Right cardiac atrium (tissue), 5 donors: ENCODE results near the gene DOCK9. TPM values are rescaled to one million over a fixed set of nuclear protein-coding genes. Genes with fewer than 3 reads are reported as not detected.
A peak's percentile ranks its signal among the peaks of the same experiment; 100 is the strongest.
"Not testable (repeated sequence)": the region's sequence is repeated elsewhere in the genome, so short reads cannot be mapped to it uniquely, and the experiment has no call there.

ENCODE experiments used
- ATAC-seq, 2 donors: fragments of 200-7000 bp; cut with Tn5 transposase; one replicate each; pipeline versions ENCODE4 v1.8.0 to v1.9.1; 2020; ENCODE audit warnings: moderate library complexity in 2 of 2, mild to moderate bottlenecking in 1 of 2
- DNase-seq, 3 donors: peaks; one replicate each; pipeline ENCODE4 v3.0.0-alpha.2; 2020
- H3K27ac ChIP-seq: one replicate; pipeline ENCODE4 v1.5.1; 2013; ENCODE audit warnings: mild to moderate bottlenecking, low read length, control low read depth, moderate library complexity
- H3K27me3 ChIP-seq: one replicate; pipeline ENCODE4 v1.6.1; 2013; ENCODE audit not compliant: control insufficient read depth, insufficient read depth
- H3K4me1 ChIP-seq: one replicate; pipeline ENCODE4 v1.6.1; 2013; ENCODE audit warnings: low read length; ENCODE audit not compliant: control insufficient read depth, insufficient read depth
- H3K4me3 ChIP-seq: one replicate; pipeline ENCODE4 v1.5.1; 2013; ENCODE audit warnings: low read length, control low read depth
- H3K9me3 ChIP-seq: one replicate; pipeline ENCODE4 v1.6.1; 2013; ENCODE audit warnings: low read length; ENCODE audit not compliant: control insufficient read depth
- WGBS: extraction: QIAGEN DNeasy Blood & Tissue Kit; methylation state at CpG from one replicate; pipeline ENCODE4 v1.1.7; 2013; 5-methylcytosine and 5-hydroxymethylcytosine counted together
- intact Hi-C, 4 donors: fragments of 100-400 bp; cut with DNase I; formaldehyde crosslinking; loops; one replicate each; pipeline versions ENCODE4 v1.11.0 to v1.14.0; 2022 to 2023
- polyA plus RNA-seq: library from polyadenylated mRNA; stranded (reverse); fragments of 200-250 nt; gene quantifications from one replicate; pipeline ENCODE4 v1.2.3, GENCODE V29; 2013
- total RNA-seq, 4 donors: library from RNA; stranded (reverse); fragmentation: NEBNext Ultra II Directional; extraction: Animal tissue kit (Norgen Biotek cat#: 25700); gene quantifications; one replicate each; pipeline ENCODE4 v1.2.1, GENCODE V29; 2021
- donor health status: healthy with polysubstance abuse.
- donor health status: DM: no; HTN: yes; CAD: no.
- donor health status: DM: no; HTN: no; CAD: no.
- donor health status: DM: no; HTN: yes; CAD: no; lungs with severe emphysema.
- donor health status: DM: yes; HTN: yes; CAD: no.

DOCK9 gene
- total and polyA plus RNA-seq, 5 donors = 26.8 to 59.7 (median 55.4) TPM

DNA sequence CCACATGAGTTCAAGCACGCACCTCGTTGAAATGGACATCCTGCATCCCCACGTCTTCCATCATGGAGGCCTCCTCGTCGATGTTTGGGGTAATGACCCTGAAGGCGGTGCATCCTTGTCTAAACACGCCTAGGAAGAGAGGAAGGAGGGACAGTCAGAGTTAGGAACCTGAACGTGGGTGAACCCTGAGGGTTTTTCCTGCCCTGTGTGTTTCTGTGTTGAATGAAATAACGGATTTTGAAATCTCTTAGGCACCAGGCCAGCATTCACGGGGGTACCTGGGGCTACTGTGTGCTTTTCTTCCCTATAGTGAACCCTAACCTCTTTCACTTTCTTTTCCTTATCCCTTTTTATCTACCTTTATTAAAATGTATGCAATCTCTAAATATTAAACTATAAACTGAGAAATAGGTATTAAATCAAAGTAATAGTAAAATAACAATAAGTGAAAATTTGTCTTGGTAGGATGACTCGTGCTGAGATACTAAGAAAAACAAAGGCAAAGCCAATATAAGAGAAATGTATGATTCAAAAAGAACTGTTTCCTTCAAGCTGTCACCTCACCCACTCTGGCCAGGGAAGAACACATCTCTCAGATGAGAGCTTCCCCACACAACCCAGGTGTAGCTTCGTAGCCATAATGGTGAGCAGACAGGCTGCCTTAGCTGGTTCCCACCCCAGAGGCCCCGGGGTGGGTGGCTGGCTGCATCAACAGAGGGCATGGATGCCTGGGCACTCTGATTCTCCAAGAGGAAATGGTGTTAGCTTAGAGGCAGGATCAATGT lies 153.3 kb downstream of the DOCK9 start:
- DNase-seq (no peak), ATAC-seq (no peak)
- H3K9me3 ChIP-seq = no peaks in the 10 kb centered on the region
- intact Hi-C loops = no loop called here
- H3K4me1 ChIP-seq = peaks cover 11% of the 10 kb centered on the region
- no peak overlapping the region for H3K4me3 ChIP-seq
- H3K27ac ChIP-seq = peak overlapping the region; percentile 25
- no peaks in the 10 kb centered on the region for H3K27me3 ChIP-seq
- 86% methylated on average over 13 of the region's 13 CpGs for WGBS

DNA sequence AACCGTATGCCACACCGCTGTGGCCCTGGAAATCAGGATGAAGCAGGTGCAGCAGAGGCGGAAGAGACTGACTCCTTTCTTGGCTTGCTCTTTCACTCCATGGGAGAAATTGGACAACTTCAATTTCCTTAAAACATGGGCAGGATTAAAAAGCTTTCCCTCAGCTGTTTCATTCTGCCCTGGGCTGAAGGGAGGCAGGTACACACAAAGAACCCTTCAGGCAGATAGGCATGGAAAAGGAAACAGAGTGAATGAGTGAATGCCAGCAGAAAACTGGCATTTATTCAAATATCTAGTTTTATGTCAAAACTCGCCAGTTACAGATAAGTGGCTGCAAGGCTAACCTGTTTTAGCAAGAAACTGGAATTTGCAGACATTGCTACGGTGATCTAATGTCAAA lies 154.4 kb downstream of the DOCK9 start:
- no peak for ATAC-seq
- Histone ChIP-seq H3K9me3 (no peaks in the 10 kb centered on the region), H3K27ac (no peak overlapping the region), H3K4me1 (peaks cover 7% of the 10 kb centered on the region), H3K4me3 (no peak overlapping the region), H3K27me3 (no peaks in the 10 kb centered on the region)
- intact Hi-C loops = no loop called here
- DNase-seq = no peak
- 72% methylated on average over 5 of the region's 5 CpGs for WGBS

DNA sequence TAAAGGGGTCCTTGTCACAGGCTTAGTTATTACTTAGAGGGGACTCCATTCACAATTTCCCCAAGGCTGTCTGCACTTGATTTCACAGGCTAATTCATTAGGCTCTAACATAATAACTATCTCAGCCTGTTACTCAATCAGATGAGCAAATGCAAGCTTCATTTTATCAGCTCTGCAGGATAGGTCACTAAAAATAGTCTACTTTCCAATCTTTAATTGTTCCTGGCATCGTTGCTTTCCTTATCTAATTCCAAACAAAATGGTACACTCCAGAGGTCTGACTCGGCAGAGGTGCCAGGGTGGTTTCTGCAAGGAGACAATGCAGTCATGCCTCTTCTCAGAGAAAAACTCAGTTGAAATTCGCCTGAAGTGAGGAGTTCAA lies 155.6 kb downstream of the DOCK9 start:
- intact Hi-C loops = no loop called here
- WGBS = 16% methylated on average over 3 of the region's 3 CpGs
- Histone ChIP-seq H3K4me3 (no peak overlapping the region), H3K9me3 (no peaks in the 10 kb centered on the region), H3K27me3 (no peaks in the 10 kb centered on the region), H3K27ac (peak overlapping the region; percentile 88), H3K4me1 (peaks cover 7% of the 10 kb centered on the region)
- ATAC-seq = peak; percentile 80 to 81
- DNase-seq = no peak

DNA sequence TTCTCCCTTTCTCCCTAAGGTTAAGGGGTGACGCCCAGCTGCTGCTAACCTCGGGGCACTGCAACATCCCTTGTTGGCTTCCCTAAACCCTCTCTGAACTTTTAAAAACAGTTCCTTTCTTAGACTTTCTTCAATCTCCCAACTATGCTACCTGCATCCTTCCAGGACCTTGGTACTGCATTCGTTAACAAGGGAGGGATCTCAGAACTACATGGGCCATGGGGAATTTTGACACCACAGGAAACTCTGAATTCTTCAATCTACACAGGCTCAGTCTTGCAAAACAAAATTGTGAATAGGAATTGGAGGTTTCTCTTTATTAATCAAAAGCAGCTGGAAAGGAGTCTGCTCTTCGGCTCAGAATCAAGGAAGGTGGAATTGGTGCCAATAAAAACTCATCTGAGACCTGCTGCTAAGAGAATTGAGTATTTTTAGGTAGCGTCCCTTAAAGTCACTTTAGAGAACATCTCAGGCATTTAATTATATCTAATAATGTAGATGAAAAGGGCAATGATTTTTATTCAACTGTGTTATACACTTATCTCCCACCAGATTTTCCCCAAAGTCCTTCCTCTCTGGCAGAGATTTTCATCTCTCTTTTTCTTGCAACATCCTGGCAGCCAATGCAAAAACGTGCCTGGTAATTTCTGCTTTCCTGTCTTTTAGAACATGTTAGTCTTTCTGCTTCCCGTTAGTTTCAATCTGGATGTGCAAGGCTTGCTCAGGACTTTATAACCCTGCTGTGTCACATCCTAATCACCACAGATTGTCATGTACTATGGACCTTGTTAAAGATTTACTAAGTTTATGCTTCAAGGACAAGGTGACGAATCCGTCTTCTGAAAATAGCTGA lies 156.3 kb downstream of the DOCK9 start:
- Histone ChIP-seq H3K4me1 (peaks cover 7% of the 10 kb centered on the region), H3K9me3 (no peaks in the 10 kb centered on the region), H3K27ac (peak overlapping the region; percentile 88), H3K27me3 (no peaks in the 10 kb centered on the region), H3K4me3 (no peak overlapping the region)
- intact Hi-C loops = no loop called here
- DNase-seq (no peak), ATAC-seq (peak; percentile 54 to 61)
- WGBS = 26% methylated on average over 9 of the region's 9 CpGs

DNA sequence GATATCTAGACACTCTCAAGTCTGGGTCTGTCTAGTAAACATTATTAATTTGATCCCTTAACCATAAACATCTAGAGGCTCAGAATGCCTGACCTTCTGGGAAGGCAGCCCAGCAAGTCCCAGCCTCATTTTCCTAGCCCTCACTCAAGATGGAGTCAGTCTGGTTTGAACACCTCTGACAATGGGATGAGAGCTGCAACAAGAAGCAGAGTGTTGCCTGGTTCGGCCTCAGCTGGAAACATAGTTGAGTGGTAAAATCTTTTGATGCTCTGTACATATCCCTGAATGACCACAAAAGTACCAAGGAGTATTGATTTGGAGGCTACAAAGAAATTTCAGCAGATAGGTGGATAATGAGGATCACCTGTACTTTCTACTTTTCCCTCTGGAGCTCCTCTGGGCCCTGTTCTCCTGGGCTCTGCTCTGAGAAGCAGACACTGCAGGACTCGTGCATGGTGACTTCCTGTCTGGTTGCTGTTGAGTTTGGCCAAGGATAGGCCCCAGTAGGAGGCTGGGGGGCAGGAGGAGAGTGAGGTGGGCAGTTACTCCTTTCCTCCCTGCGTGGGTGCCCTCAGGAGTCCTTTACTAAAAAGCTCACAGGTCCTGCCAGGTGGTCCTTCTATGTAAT lies 157.0 kb downstream of the DOCK9 start:
- WGBS = 59% methylated on average over 3 of the region's 3 CpGs
- intact Hi-C loops = no loop called here
- ATAC-seq = peak; percentile 13 to 20
- Histone ChIP-seq H3K4me1 (peaks cover 7% of the 10 kb centered on the region), H3K27me3 (no peaks in the 10 kb centered on the region), H3K9me3 (no peaks in the 10 kb centered on the region), H3K4me3 (no peak overlapping the region), H3K27ac (peak overlapping the region; percentile 65)
- peak in 1 of 3 donors; percentile 28 for DNase-seq

DNA sequence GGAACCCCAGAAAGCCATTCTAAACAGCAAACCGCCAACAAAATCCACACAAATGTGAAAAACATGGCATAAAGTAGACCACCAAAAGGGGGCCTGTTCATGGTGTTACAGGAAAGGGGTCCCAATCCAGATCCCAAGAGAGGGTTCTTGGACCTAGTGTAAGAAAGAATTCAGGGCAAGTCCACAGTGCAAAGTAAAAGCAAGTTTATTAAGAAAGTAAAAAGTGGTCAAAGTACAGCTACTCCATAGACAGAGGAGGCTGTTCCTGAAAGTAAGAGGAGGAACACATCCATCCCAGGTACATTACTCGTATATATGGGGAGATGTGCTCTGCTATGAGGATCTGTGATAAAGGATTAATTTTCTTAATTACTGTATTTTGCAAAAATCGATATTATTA lies 157.6 kb downstream of the DOCK9 start:
- 96% methylated on average over 3 of the region's 3 CpGs for WGBS

DNA sequence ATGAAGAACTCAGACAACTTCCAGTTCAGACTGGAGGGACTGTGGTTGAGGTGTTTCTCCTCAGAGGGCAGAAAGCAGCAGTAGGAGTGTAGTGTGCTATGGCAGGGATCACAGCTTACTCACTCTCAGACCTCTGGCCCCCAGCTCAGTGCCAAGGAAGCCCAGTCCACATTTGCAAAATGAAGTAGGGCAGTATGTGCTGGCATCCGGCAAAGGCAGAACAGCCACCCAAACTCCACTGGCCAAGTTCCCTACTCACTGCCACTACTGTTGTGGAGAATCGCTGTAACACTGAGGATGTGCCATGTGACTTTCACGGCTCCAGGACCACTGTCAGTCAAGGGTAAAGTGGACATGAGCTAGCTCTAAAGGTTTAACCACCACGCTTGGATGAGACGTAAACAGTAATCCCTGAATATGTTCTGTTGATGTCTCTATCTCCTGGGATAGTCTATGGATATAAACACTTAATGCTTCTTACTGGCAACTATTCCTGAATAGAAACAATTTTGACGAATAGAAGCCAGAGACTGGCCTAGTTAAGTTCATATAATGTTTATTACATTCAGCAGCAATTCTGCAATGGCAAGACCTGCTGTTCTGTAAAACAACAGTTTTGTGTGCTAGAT lies 158.4 kb downstream of the DOCK9 start:
- Histone ChIP-seq H3K27ac (peak overlapping the region; percentile 69), H3K27me3 (no peaks in the 10 kb centered on the region), H3K9me3 (no peaks in the 10 kb centered on the region), H3K4me3 (no peak overlapping the region), H3K4me1 (peaks cover 7% of the 10 kb centered on the region)
- 80% methylated on average over 6 of the region's 6 CpGs for WGBS
- ATAC-seq (peak; percentile 40 to 59), DNase-seq (peak in 1 of 3 donors; percentile 25)
- intact Hi-C loops = no loop called here

More for the DNA sequence above, 157.6 kb downstream of the DOCK9 start:
- Histone ChIP-seq H3K27me3 (no peaks in the 10 kb centered on the region), H3K27ac (no peak overlapping the region), H3K4me3 (no peak overlapping the region), H3K4me1 (peaks cover 7% of the 10 kb centered on the region), H3K9me3 (no peaks in the 10 kb centered on the region)
- intact Hi-C loops = no loop called here
- no peak for ATAC-seq
- no peak for DNase-seq

DNA sequence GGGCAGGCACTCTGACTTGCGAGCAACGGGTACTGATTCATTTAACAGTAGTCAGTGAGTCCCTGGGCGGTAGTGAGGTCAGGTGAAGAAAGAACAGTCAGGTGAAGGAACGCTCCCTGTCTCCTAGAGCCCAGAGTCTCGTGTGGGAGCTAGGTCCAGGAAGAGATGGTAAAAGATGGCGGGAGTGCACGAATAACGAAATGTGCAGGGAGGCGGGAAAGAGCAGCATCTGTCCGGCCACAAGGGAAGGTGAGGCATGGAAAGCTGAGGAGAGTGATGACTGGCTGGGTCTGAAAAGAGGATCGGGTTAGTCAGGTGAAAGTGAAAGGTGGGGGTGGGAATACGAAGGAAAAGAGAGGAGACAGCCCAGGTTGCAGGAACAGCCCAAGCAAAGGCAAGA lies 161.5 kb downstream of the DOCK9 start:
- no peak for DNase-seq
- Histone ChIP-seq H3K4me1 (peaks cover 3% of the 10 kb centered on the region), H3K9me3 (no peaks in the 10 kb centered on the region), H3K27me3 (no peaks in the 10 kb centered on the region), H3K4me3 (no peak overlapping the region), H3K27ac (no peak overlapping the region)
- 97% methylated on average over 12 of the region's 12 CpGs for WGBS
- intact Hi-C loops = no loop called here
- ATAC-seq = no peak

DNA sequence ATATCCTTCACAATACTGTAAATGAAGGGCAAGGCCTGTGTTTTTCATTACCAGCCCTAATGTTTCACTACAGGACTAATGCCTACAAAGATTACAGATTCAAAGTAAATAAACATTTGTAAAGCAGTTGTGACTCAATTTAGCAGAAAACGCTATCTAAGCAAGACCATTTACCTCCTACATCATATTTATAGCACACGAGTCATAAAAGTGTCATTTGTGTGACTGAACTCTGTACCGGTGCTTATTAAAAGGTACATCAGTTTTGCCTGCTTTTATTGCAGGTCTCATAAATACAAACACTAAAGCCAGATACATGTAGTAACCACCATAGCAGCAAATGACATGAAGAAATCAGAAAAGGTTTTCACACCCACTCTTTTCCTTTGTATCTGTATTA lies 163.9 kb downstream of the DOCK9 start:
- Histone ChIP-seq H3K4me3 (no peak overlapping the region), H3K4me1 (no peaks in the 10 kb centered on the region), H3K27ac (no peak overlapping the region), H3K9me3 (no peaks in the 10 kb centered on the region), H3K27me3 (no peaks in the 10 kb centered on the region)
- WGBS = 87% methylated on average over 3 of the region's 3 CpGs
- ATAC-seq = no peak
- intact Hi-C loops = no loop called here
- DNase-seq = no peak

DNA sequence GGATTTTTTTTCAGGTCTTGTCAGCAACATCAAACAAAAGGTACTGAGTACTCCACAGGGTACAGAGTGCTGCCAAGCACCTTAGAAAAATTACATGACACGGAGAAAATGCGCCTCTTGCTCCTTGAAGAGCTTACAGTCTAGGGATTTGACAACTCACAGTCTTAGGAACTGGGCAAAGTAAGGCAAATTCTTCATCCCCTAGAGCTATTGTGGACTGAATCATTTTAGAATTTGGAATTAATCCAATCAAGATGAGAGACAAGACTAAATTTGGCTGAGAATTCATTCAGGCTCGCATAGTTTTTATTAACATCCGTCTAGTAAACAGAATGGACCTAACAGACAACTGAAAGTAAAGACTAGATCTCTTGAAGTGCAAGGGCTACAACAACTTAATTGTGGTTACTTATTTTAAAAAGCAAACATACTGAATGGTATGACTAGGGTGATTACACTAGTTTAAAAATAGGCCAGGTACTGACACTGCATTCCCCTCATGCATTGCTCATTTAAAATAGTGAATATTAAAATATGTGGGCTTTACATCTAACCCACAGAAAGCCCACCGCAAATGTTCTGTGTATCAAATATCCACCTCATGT lies 165.6 kb downstream of the DOCK9 start:
- H3K27me3 ChIP-seq, DNase-seq, intact Hi-C loops, H3K4me3 ChIP-seq, H3K27ac ChIP-seq, H3K4me1 ChIP-seq, H3K9me3 ChIP-seq: not testable (repeated sequence)
- 11% methylated on average over 1 of the region's 5 CpGs for WGBS
- ATAC-seq = peak in 1 of 2 donors; percentile 51
